ENCODE measurements around the gene GFRA4.

GFRA4 gene

GRCh38 chr20:3673221-3674070, 10.2 kb upstream of the GFRA4 start:
- DNase-seq: no peak

GRCh38 chr20:3672547-3673171, 9.5 kb upstream of the GFRA4 start:
- DNase-seq: peak in 1 of 2 experiments; percentile 41

- no peak for DNase-seq
Observed at GRCh38 chr20:3671986-3672546, 8.9 kb upstream of the GFRA4 start.

- DNase-seq: no peak
Observed at GRCh38 chr20:3670945-3671344, 7.7 kb upstream of the GFRA4 start.

GRCh38 chr20:3670511-3670910, 7.3 kb upstream of the GFRA4 start:
- DNase-seq: no peak

GRCh38 chr20:3669710-3670367, 6.6 kb upstream of the GFRA4 start:
- no peak for DNase-seq

GRCh38 chr20:3667434-3668037, 4.3 kb upstream of the GFRA4 start:
- DNase-seq: no peak

- no peak for DNase-seq
Observed at GRCh38 chr20:3663858-3664257, 659 bp upstream of the GFRA4 start.

- DNase-seq: no peak
Observed at GRCh38 chr20:3661814-3662665, 1.2 kb downstream of the GFRA4 start.

GRCh38 chr20:3661060-3661813, 2.0 kb downstream of the GFRA4 start:
- no peak for DNase-seq

- DNase-seq: no peak
Observed at GRCh38 chr20:3660262-3661059, 2.7 kb downstream of the GFRA4 start.

- DNase-seq: no peak
Observed at GRCh38 chr20:3659492-3660261, 3.5 kb downstream of the GFRA4 start.

- no peak for DNase-seq
Observed at GRCh38 chr20:3658716-3659491, 4.3 kb downstream of the GFRA4 start.

GRCh38 chr20:3658019-3658715, 5.0 kb downstream of the GFRA4 start:
- no peak for DNase-seq

- no peak for DNase-seq
Observed at GRCh38 chr20:3655131-3655405, 8.1 kb downstream of the GFRA4 start.

GRCh38 chr20:3654326-3655130, 8.7 kb downstream of the GFRA4 start:
- peak; percentile 39 to 74 for DNase-seq

- no peak for DNase-seq
Observed at GRCh38 chr20:3653921-3654320, 9.3 kb downstream of the GFRA4 start.

Measured in NCI-H526 (cell line).